CD4-positive, alpha-beta memory T cell (primary cell): ENCODE data around the gene OPALIN. TPM values are rescaled to one million over a fixed set of nuclear protein-coding genes. Genes with fewer than 3 reads are reported as not detected.

Source experiments
- CTCF ChIA-PET: fragments of 350-600 bp; sonication (Branson Sonifier 250); formaldehyde crosslinking; loops from one replicate; lab custom pipeline; 2021; ENCODE audit warnings: inconsistent platforms; ENCODE audit not compliant: partially characterized antibody; lab: Charles Lee
- POLR2A ChIA-PET: fragments of 350-600 bp; sonication (Branson Sonifier 250); formaldehyde crosslinking; loops from one replicate; lab custom pipeline; 2021; ENCODE audit not compliant: partially characterized antibody; lab: Charles Lee
- DNase-seq, 5 donors: peaks; one replicate each; pipeline versions ENCODE4 v3.0.0 to v3.0.0-alpha.2; 2020 to 2022; ENCODE audit warnings: mixed read lengths in 1 of 5
- H3K27ac ChIP-seq: one replicate; pipeline ENCODE4 v1.7.0; 2013; ENCODE audit warnings: low read depth, low read length
- H3K27me3 ChIP-seq: 2 replicates; pipeline ENCODE4 v1.7.0; 2013; ENCODE audit warnings: mild to moderate bottlenecking, low read length, moderate library complexity; ENCODE audit not compliant: insufficient read depth
- H3K36me3 ChIP-seq: 2 replicates; pipeline ENCODE4 v1.7.0; 2013; ENCODE audit warnings: mild to moderate bottlenecking, low read length, moderate library complexity; ENCODE audit not compliant: insufficient read depth
- H3K4me1 ChIP-seq: 2 replicates; pipeline ENCODE4 v1.7.0; 2013; ENCODE audit warnings: mild to moderate bottlenecking, low read length, moderate library complexity; ENCODE audit not compliant: insufficient read depth
- H3K4me3 ChIP-seq, 2 donors: one replicate each; pipeline ENCODE4 v1.7.0; 2013; ENCODE audit warnings: low read length in 2 of 2, mild to moderate bottlenecking in 1 of 2
- H3K9me3 ChIP-seq, 2 donors: one replicate each; pipeline ENCODE4 v1.7.0; 2013; ENCODE audit warnings: low read length in 2 of 2, control low read depth in 1 of 2; ENCODE audit not compliant: control insufficient read depth in 1 of 2
- H3K27ac Mint-ChIP-seq, 7 donors: one replicate each; pipeline ENCODE4 v1.8.0; 2020 to 2021; ENCODE audit warnings: mixed read lengths in 7 of 7, mild to moderate bottlenecking in 6 of 7, inconsistent platforms in 3 of 7, moderate library complexity in 3 of 7
- H3K27me3 Mint-ChIP-seq, 2 donors: one replicate each; pipeline ENCODE4 v1.8.0; 2020 to 2021; ENCODE audit warnings: mixed read lengths in 2 of 2
- H3K36me3 Mint-ChIP-seq, 2 donors: one replicate each; pipeline ENCODE4 v1.8.0; 2020 to 2021; ENCODE audit warnings: mixed read lengths in 2 of 2, inconsistent platforms in 1 of 2, mild to moderate bottlenecking in 1 of 2
- H3K4me1 Mint-ChIP-seq, 4 donors: one replicate each; pipeline ENCODE4 v1.8.0; 2020 to 2021; ENCODE audit warnings: mixed read lengths in 4 of 4, mild to moderate bottlenecking in 1 of 4
- H3K4me3 Mint-ChIP-seq, 8 donors: one replicate each; pipeline ENCODE4 v1.8.0; 2020 to 2021; ENCODE audit warnings: mixed read lengths in 8 of 8, mild to moderate bottlenecking in 7 of 8, moderate library complexity in 6 of 8, inconsistent platforms in 3 of 8
- H3K9me3 Mint-ChIP-seq, 8 donors: one replicate each; pipeline ENCODE4 v1.8.0; 2020 to 2021; ENCODE audit warnings: mixed read lengths in 8 of 8, mild to moderate bottlenecking in 5 of 8, inconsistent platforms in 3 of 8, moderate library complexity in 1 of 8
- intact Hi-C: fragments of 100-400 bp; cut with micrococcal nuclease; formaldehyde crosslinking; loops from one replicate; pipeline ENCODE4 v1.15.1; 2023
- polyA plus RNA-seq, 2 donors: library from polyadenylated mRNA; unstranded; fragments of 300-500 nt; fragmentation: Illumina TruSeq; gene quantifications; one replicate each; pipeline ENCODE4 v1.2.3, GENCODE V29; 2021
- total RNA-seq, 2 experiments: library from RNA; stranded (reverse); gene quantifications; one replicate each; pipeline ENCODE4 v1.2.3, GENCODE V29; 2021

OPALIN gene
- total and polyA plus RNA-seq, 4 experiments from 2014 or later = not detected

DNA sequence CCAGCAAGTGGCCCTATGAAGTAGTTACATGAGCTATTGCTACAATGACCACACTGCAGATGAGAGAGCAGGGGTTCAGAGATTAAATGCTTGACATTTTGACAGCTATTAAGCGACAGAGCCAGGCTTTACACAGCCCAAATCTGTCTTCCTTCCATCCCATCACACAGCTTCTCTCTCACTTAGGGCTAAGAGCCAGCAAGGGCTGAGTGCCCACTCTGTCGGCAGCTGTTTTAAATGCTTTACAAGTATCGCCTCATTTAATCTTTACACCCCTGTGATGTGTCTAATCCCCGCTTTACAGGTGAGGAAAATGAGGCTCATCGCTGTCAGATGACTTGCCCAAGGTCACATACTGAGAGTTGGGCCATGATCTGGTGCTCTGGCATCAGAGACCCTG lies 15.2 kb upstream of the OPALIN start:
- Mint-ChIP-seq H3K4me1 (peaks cover 6 to 16% (median 10%) of the 10 kb centered on the region in 4 donors), H3K4me3 (peak overlapping the region in 6 of 8 donors; percentile 57 to 88 (median 76)), H3K9me3 (no peaks in the 10 kb centered on the region), H3K36me3 (no peaks in the 10 kb centered on the region), H3K27ac (peak overlapping the region in 1 of 7 donors; percentile 38), H3K27me3 (peaks cover 1 to 5% of the 10 kb centered on the region in 2 donors)
- Histone ChIP-seq H3K27me3 (no peaks in the 10 kb centered on the region), H3K4me3 (no peak overlapping the region), H3K27ac (no peak overlapping the region), H3K36me3 (no peaks in the 10 kb centered on the region), H3K9me3 (no peaks in the 10 kb centered on the region), H3K4me1 (peaks cover 11% of the 10 kb centered on the region)
- POLR2A ChIA-PET = no interaction called here
- CTCF ChIA-PET = interaction anchor here (1.3 to 3.0 kb wide), 6 partner anchors 8 to 40 kb away, joined by 3 to 26 read pairs (median 6); partner anchors contain the start of gene OPALIN
- no peak for DNase-seq
- intact Hi-C loops = no loop called here

DNA sequence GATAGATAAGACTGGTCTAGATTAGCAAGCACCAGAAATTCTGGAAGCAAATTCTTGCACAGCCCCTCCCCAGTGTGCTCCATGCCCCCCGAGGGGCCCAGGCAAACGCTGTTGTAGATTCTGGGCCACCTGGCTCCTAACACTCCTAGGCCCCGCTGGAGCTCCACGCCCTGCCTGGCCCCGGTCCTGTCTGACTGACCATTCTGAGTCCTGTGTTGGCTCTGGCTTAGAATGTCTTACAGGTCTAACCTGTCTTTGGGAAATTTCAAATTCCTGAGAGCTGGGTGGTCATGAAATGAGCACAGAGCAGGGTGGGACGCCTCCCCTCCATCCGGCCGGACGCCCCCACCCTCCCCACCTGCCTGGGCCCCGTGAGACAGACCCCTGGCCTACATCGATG lies 12.6 kb upstream of the OPALIN start:
- ChIA-PET CTCF (interaction anchor here (0.7 to 2.5 kb wide), 9 partner anchors 8 to 350 kb away, joined by 3 to 17 read pairs (median 5); partner anchors contain the start of gene OPALIN), POLR2A (no interaction called here)
- H3K27ac ChIP-seq = no peak overlapping the region
- H3K27me3 ChIP-seq = no peaks in the 10 kb centered on the region
- H3K9me3 Mint-ChIP-seq = no peaks in the 10 kb centered on the region
- no peak for DNase-seq
- intact Hi-C loops = no loop called here
- H3K4me1 Mint-ChIP-seq = peaks cover 6 to 16% (median 10%) of the 10 kb centered on the region in 4 donors
- H3K4me3 ChIP-seq = no peak overlapping the region
- no peak overlapping the region for H3K27ac Mint-ChIP-seq
- peaks cover 11% of the 10 kb centered on the region for H3K4me1 ChIP-seq
- no peaks in the 10 kb centered on the region for H3K36me3 Mint-ChIP-seq
- no peaks in the 10 kb centered on the region for H3K9me3 ChIP-seq
- no peak overlapping the region for H3K4me3 Mint-ChIP-seq
- H3K36me3 ChIP-seq = no peaks in the 10 kb centered on the region
- H3K27me3 Mint-ChIP-seq = peaks cover 1 to 11% of the 10 kb centered on the region in 2 donors

DNA sequence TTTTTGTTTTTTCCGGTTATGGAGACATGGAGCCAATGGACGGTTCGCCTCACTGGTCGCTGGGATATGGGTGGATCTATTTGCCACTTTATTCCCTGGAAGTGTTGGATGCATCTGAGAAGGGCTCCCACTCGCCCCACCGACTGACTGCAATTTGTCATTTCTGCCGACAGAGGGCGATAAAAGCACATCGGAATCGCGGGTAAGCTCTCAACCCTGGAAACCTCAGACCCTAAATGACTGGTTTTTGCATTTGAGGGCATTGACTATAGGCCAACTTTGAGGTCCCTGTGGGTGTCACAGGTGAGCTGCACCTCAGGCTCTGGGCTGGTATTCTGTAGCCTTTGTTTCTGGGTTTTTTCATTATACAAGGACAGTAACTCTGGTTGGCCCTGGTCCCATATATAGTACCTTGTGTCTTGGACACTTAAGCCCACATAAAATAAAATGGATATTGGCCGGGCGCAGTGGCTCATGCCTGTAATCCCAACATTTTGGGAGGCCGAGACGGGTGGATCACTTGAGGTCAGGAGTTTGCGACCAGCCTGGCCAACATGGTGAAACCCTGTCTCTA lies 11.9 kb upstream of the OPALIN start:
- ChIA-PET CTCF (interaction anchor here (0.6 to 2.5 kb wide), 14 partner anchors 9 to 447 kb away, joined by 3 to 17 read pairs (median 4); partner anchors contain the start of gene OPALIN), POLR2A (no interaction called here)
- intact Hi-C loops = no loop called here
- Mint-ChIP-seq H3K36me3 (no peaks in the 10 kb centered on the region), H3K27ac (no peak overlapping the region), H3K4me3 (no peak overlapping the region), H3K4me1 (peaks cover 6 to 16% (median 9%) of the 10 kb centered on the region in 4 donors), H3K9me3 (no peaks in the 10 kb centered on the region), H3K27me3 (peaks cover 1 to 11% of the 10 kb centered on the region in 2 donors)
- peaks cover 11% of the 10 kb centered on the region for H3K4me1 ChIP-seq
- no peaks in the 10 kb centered on the region for H3K36me3 ChIP-seq
- peak in 4 of 5 donors; percentile 37 to 40 (median 39) for DNase-seq
- no peaks in the 10 kb centered on the region for H3K9me3 ChIP-seq
- H3K4me3 ChIP-seq = no peak overlapping the region
- no peaks in the 10 kb centered on the region for H3K27me3 ChIP-seq
- no peak overlapping the region for H3K27ac ChIP-seq

DNA sequence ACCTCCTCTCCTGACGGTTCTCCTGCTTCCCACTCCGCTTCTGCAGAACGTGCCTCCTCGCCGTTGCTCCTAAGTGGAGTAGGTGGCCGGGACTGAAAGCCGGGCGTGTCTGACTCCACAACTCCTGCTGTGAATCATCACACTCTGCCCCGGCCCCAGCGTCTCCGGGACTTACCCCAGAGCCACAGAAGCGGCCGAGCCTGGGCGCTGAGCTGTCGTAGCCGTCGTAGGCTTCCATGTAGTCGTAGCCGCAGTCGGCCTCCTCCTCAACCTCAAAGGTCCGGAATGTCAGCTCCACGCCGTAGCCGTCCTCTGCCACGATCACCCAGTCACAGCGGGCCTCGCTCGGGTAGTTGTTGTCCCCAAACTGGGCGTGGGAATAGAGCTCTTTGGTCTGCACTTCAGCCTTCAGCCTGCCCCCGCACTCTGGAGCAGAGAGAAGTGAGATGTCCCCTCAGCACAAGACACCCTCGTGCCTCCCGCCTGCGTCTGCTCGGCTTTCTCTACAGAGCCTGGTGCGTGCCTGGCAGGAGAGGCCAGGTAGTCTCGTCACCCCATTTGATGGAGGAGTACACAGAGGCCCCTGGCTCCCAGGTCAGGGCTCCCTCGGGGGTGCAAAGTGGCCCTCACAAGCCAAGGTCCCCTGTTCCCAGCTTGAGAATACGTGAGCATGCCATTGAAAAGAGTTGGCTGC lies 11.2 kb upstream of the OPALIN start:
- intact Hi-C loops = no loop called here
- no peak overlapping the region for H3K4me3 Mint-ChIP-seq
- Histone ChIP-seq H3K4me3 (no peak overlapping the region), H3K9me3 (no peaks in the 10 kb centered on the region), H3K27ac (no peak overlapping the region), H3K27me3 (no peaks in the 10 kb centered on the region), H3K36me3 (no peaks in the 10 kb centered on the region), H3K4me1 (peaks cover 9% of the 10 kb centered on the region)
- ChIA-PET CTCF (interaction anchor here (1.0 to 2.5 kb wide), 9 partner anchors 9 to 140 kb away, joined by 3 to 17 read pairs (median 5); partner anchors contain the start of gene OPALIN), POLR2A (no interaction called here)
- no peaks in the 10 kb centered on the region for H3K9me3 Mint-ChIP-seq
- no peak overlapping the region for H3K27ac Mint-ChIP-seq
- no peaks in the 10 kb centered on the region for H3K36me3 Mint-ChIP-seq
- no peak for DNase-seq
- H3K4me1 Mint-ChIP-seq = peaks cover 4 to 11% (median 6%) of the 10 kb centered on the region in 4 donors
- peaks cover 1 to 11% of the 10 kb centered on the region in 2 donors for H3K27me3 Mint-ChIP-seq

DNA sequence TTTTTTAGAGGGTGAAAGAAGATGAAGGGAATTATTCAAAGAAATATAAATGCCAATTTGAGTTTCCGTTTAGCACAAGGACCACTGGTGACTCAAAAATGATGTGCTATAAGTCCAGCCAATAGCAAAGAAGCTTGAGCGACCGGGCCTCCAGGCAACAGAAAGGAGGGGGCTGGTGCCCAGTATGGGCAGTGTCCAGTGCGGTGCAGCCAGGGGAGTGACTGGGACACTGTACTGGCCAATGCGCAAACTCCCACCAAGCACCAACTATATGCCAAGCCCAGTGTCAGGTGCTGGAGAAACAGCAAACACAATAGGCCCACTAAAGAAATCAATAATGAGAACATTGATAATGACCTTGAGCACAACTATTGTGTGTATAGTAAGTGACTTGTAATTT lies 10.2 kb upstream of the OPALIN start:
- no peak overlapping the region for H3K4me3 ChIP-seq
- intact Hi-C loops = no loop called here
- peaks cover 4% of the 10 kb centered on the region for H3K4me1 ChIP-seq
- Mint-ChIP-seq H3K27ac (no peak overlapping the region), H3K4me1 (peaks cover 0 to 2% (median under 1%) of the 10 kb centered on the region in 4 donors), H3K27me3 (peaks cover 1 to 6% of the 10 kb centered on the region in 2 donors), H3K36me3 (no peaks in the 10 kb centered on the region), H3K9me3 (no peaks in the 10 kb centered on the region), H3K4me3 (no peak overlapping the region)
- no peaks in the 10 kb centered on the region for H3K9me3 ChIP-seq
- H3K36me3 ChIP-seq = no peaks in the 10 kb centered on the region
- CTCF ChIA-PET = interaction anchor here (2.8 kb wide), 1 partner anchor 8 kb away, joined by 8 read pairs; no protein-coding TSS in a partner anchor
- POLR2A ChIA-PET = no interaction called here
- H3K27me3 ChIP-seq = no peaks in the 10 kb centered on the region
- no peak overlapping the region for H3K27ac ChIP-seq
- DNase-seq = no peak

DNA sequence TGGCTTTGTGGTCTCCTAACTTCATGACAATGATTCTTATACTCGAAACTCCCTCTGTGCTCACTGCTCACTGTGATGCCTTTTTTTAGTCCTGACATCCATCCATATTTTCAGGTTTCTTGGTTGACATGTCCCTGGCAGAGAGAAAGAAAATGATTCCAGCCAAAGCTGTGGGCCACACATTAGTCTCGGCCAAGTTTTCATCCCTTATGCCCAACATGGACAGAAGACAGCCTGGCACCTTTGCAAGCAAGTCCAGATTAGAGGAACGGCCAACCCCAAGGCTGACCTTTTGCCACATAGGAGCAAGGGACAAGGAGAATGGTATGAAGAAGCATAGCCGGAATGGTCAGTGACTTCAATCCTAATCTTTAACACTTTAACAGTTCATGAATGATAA lies 8.7 kb upstream of the OPALIN start:
- peaks cover 0 to 2% (median 0%) of the 10 kb centered on the region in 4 donors for H3K4me1 Mint-ChIP-seq

DNA sequence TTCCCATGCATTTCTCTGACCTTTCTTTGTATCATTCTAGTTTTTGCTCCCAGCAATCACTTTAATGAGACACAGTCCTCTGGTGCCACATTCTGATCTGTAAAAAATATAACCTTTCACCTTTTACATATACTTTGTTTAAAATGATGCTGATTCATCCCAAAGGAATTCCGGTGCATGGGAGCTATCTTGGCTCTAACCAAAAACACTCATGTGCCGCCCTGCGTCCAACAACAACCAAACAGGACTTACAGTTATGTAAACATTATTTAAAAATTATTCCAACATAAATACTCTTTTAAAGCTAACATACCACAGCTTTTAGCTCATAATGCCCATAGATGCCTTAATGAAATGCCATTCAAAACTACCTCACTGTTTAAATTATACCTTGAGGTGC lies 7.7 kb upstream of the OPALIN start:
- peaks cover 0 to 2% (median 0%) of the 10 kb centered on the region in 8 donors for H3K9me3 Mint-ChIP-seq
- H3K27ac Mint-ChIP-seq = no peak overlapping the region
- Histone ChIP-seq H3K4me3 (no peak overlapping the region), H3K27ac (no peak overlapping the region), H3K36me3 (no peaks in the 10 kb centered on the region), H3K9me3 (no peaks in the 10 kb centered on the region), H3K4me1 (peaks cover 4% of the 10 kb centered on the region), H3K27me3 (no peaks in the 10 kb centered on the region)
- DNase-seq = no peak
- POLR2A ChIA-PET = no interaction called here
- intact Hi-C loops = no loop called here
- no peaks in the 10 kb centered on the region for H3K36me3 Mint-ChIP-seq
- CTCF ChIA-PET = interaction anchor here (1.1 to 4.4 kb wide), 3 partner anchors 8 to 33 kb away, joined by 3 to 26 read pairs (median 8); no protein-coding TSS in a partner anchor
- H3K4me1 Mint-ChIP-seq = peaks cover 0 to 2% (median 0%) of the 10 kb centered on the region in 4 donors
- no peak overlapping the region for H3K4me3 Mint-ChIP-seq
- H3K27me3 Mint-ChIP-seq = peaks cover 0 to 6% of the 10 kb centered on the region in 2 donors

More for the DNA sequence above, 8.7 kb upstream of the OPALIN start:
- H3K4me3 ChIP-seq = no peak overlapping the region
- no peaks in the 10 kb centered on the region for H3K27me3 ChIP-seq
- Mint-ChIP-seq H3K27me3 (peaks cover 0 to 6% of the 10 kb centered on the region in 2 donors), H3K4me3 (no peak overlapping the region), H3K9me3 (peaks cover 0 to 2% (median 0%) of the 10 kb centered on the region in 8 donors), H3K36me3 (no peaks in the 10 kb centered on the region), H3K27ac (no peak overlapping the region)
- no peaks in the 10 kb centered on the region for H3K9me3 ChIP-seq
- peaks cover 4% of the 10 kb centered on the region for H3K4me1 ChIP-seq
- ChIA-PET CTCF (interaction anchor here (2.8 to 4.4 kb wide), 2 partner anchors 7 to 10 kb away, joined by 8 to 26 read pairs; no protein-coding TSS in a partner anchor), POLR2A (no interaction called here)
- no peak for DNase-seq
- no peaks in the 10 kb centered on the region for H3K36me3 ChIP-seq
- intact Hi-C loops = no loop called here
- no peak overlapping the region for H3K27ac ChIP-seq
